ENCODE results near the gene POGLUT3. TPM values are rescaled to one million over a fixed set of nuclear protein-coding genes. Genes with fewer than 3 reads are reported as not detected.

Gene POGLUT3
- total and polyA plus RNA-seq, 4 donors: 9.9 to 31.8 (median 19.0) TPM

- DNase-seq: no peak
- H3K27ac ChIP-seq (ENCODE audit: low read depth in 1 of 2, low read length in 1 of 2): peak overlapping the region in 1 of 2 donors; percentile 16
- peaks cover 0 to 8% (median 0%) of the 10 kb centered on the region in 5 donors for H3K4me1 ChIP-seq (ENCODE audit: control insufficient read depth in 5 of 5, insufficient read depth in 5 of 5, low read length in 5 of 5)
- peaks cover 0 to 2% (median 0%) of the 10 kb centered on the region in 4 donors for H3K36me3 ChIP-seq (ENCODE audit: control insufficient read depth in 4 of 4, insufficient read depth in 4 of 4, low read length in 4 of 4)
- no peak for TF ChIP-seq CTCF (IDR thresholded peaks at IDR 0.05; ENCODE audit: control extremely low read depth, extremely low read depth)
- H3K4me3 ChIP-seq: no peak overlapping the region
- H3K27me3 ChIP-seq (ENCODE audit: control insufficient read depth in 3 of 3, insufficient read depth in 3 of 3, low read length in 2 of 3): no peaks in the 10 kb centered on the region
- H3K9me3 ChIP-seq (ENCODE audit: control insufficient read depth in 4 of 4, insufficient read depth in 3 of 4, low read length in 3 of 4): no peaks in the 10 kb centered on the region
- 83 to 90% methylated on average over 6 of the region's 6 CpGs for WGBS, 2 donors
- no peak for ATAC-seq (ENCODE audit: insufficient read depth, low FRiP score)
- H3K9ac ChIP-seq (ENCODE audit: insufficient read depth in 1 of 2, low read length in 2 of 2): no peak overlapping the region
These were observed 37.3 kb upstream of the POGLUT3 start for GRCh38 chr11:108535384-108535955.

GRCh38 chr11:108534274-108534882, 36.2 kb upstream of the POGLUT3 start:
- ATAC-seq (ENCODE audit: insufficient read depth, low FRiP score): peak; percentile 25
- Histone ChIP-seq H3K27me3 (ENCODE audit: control insufficient read depth in 3 of 3, insufficient read depth in 3 of 3, low read length in 2 of 3) (no peaks in the 10 kb centered on the region), H3K27ac (ENCODE audit: low read depth in 1 of 2, low read length in 1 of 2) (no peak overlapping the region), H3K36me3 (ENCODE audit: control insufficient read depth in 4 of 4, insufficient read depth in 4 of 4, low read length in 4 of 4) (peaks cover 0 to 2% (median 0%) of the 10 kb centered on the region in 4 donors), H3K4me3 (no peak overlapping the region), H3K4me1 (ENCODE audit: control insufficient read depth in 5 of 5, insufficient read depth in 5 of 5, low read length in 5 of 5) (peaks cover 0 to 8% (median 0%) of the 10 kb centered on the region in 5 donors), H3K9me3 (ENCODE audit: control insufficient read depth in 4 of 4, insufficient read depth in 3 of 4, low read length in 3 of 4) (no peaks in the 10 kb centered on the region), H3K9ac (ENCODE audit: insufficient read depth in 1 of 2, low read length in 2 of 2) (no peak overlapping the region)
- DNase-seq: no peak
- TF ChIP-seq CTCF (IDR thresholded peaks at IDR 0.05; ENCODE audit: control extremely low read depth, extremely low read depth): no peak
- 70 to 71% methylated on average over 2 of the region's 2 CpGs for WGBS, 2 donors

GRCh38 chr11:108530426-108530825, 32.2 kb upstream of the POGLUT3 start:
- Histone ChIP-seq H3K4me1 (ENCODE audit: control insufficient read depth in 5 of 5, insufficient read depth in 5 of 5, low read length in 5 of 5) (peaks cover 0 to 2% (median 0%) of the 10 kb centered on the region in 5 donors), H3K4me3 (no peak overlapping the region), H3K9ac (ENCODE audit: insufficient read depth in 1 of 2, low read length in 2 of 2) (no peak overlapping the region), H3K9me3 (ENCODE audit: control insufficient read depth in 4 of 4, insufficient read depth in 3 of 4, low read length in 3 of 4) (no peaks in the 10 kb centered on the region), H3K36me3 (ENCODE audit: control insufficient read depth in 4 of 4, insufficient read depth in 4 of 4, low read length in 4 of 4) (peaks cover 0 to 2% (median 0%) of the 10 kb centered on the region in 4 donors), H3K27me3 (ENCODE audit: control insufficient read depth in 3 of 3, insufficient read depth in 3 of 3, low read length in 2 of 3) (no peaks in the 10 kb centered on the region), H3K27ac (ENCODE audit: low read depth in 1 of 2, low read length in 1 of 2) (no peak overlapping the region)
- TF ChIP-seq CTCF (IDR thresholded peaks at IDR 0.05; ENCODE audit: control extremely low read depth, extremely low read depth): no peak
- DNase-seq (no peak), ATAC-seq (ENCODE audit: insufficient read depth, low FRiP score) (no peak)
- WGBS, 2 donors: 97 to 98% methylated on average over 5 of the region's 5 CpGs

Measured in lung (tissue), 12 donors.